ENCODE results near the gene PLEKHS1. TPM values are rescaled to one million over a fixed set of nuclear protein-coding genes. Genes with fewer than 3 reads are reported as not detected.
"Not testable (repeated sequence)": the region's sequence is repeated elsewhere in the genome, so short reads cannot be mapped to it uniquely, and the experiment has no call there.

Gene PLEKHS1
- total RNA-seq, 1 experiment from 2014 or later = not detected

- Histone ChIP-seq H3K9ac (ENCODE audit: extremely low read depth, insufficient read length, low read length) (no peak overlapping the region), H4K5ac (ENCODE audit: insufficient read length, low read depth, low read length) (no peak overlapping the region), H2BK20ac (ENCODE audit: low read depth, low read length, poor library complexity, severe bottlenecking) (no peak overlapping the region), H4K8ac (replicated peaks; ENCODE audit: insufficient read length, low read depth, low read length) (no peak overlapping the region), H2BK120ac (ENCODE audit: low read depth, low read length, poor library complexity, severe bottlenecking) (no peak overlapping the region), H4K20me1 (ENCODE audit: control insufficient read depth, insufficient read depth, insufficient read length) (no peaks in the 10 kb centered on the region), H3K4ac (ENCODE audit: low read depth, low read length) (no peak overlapping the region), H3K27me3 (ENCODE audit: insufficient read depth, low read length) (no peaks in the 10 kb centered on the region), H3K23me2 (ENCODE audit: insufficient read length, low read depth, low read length, poor library complexity, severe bottlenecking) (no peaks in the 10 kb centered on the region), H3K23ac (ENCODE audit: insufficient read length, low read depth, low read length) (no peak overlapping the region), H4K91ac (ENCODE audit: insufficient read length, low read depth, low read length) (no peak overlapping the region), H2BK5ac (ENCODE audit: insufficient read length, low read length) (no peak overlapping the region), H2AFZ (ENCODE audit: low read length) (no peak overlapping the region), H3K27ac (ENCODE audit: insufficient read length, low read depth, low read length) (no peak overlapping the region), H3K14ac (ENCODE audit: insufficient read depth, low read length) (no peak overlapping the region), H3K4me2 (ENCODE audit: insufficient read depth, insufficient read length, low read length) (no peak overlapping the region), H3K9me3 (ENCODE audit: control insufficient read depth, low read depth, low read length) (no peaks in the 10 kb centered on the region), H2AK5ac (ENCODE audit: insufficient read length, low read length) (no peak overlapping the region), H2BK15ac (ENCODE audit: low read depth, low read length) (no peak overlapping the region), H3K18ac (ENCODE audit: insufficient read length, low read depth, low read length) (no peak overlapping the region), H3K79me1 (ENCODE audit: insufficient read depth, low read depth, low read length, poor library complexity, severe bottlenecking) (no peaks in the 10 kb centered on the region), H2BK12ac (ENCODE audit: insufficient read length, low read depth, low read length) (no peak overlapping the region), H3K56ac (ENCODE audit: insufficient read length, low read depth, low read length) (no peak overlapping the region), H3T11ph (ENCODE audit: low read length) (no peak overlapping the region), H3K4me1 (ENCODE audit: insufficient read depth, low read length) (no peaks in the 10 kb centered on the region), H3K79me2 (ENCODE audit: insufficient read depth, low read length) (no peaks in the 10 kb centered on the region)
- Mint-ChIP-seq H3K4me1 (no peaks in the 10 kb centered on the region), H3K9me3 (no peaks in the 10 kb centered on the region), H3K27me3 (ENCODE audit: low read depth) (no peaks in the 10 kb centered on the region; the same call in 1 of the 2 replicates), H3K36me3 (ENCODE audit: insufficient read depth in 1 of 3, low read depth in 3 of 3) (no peaks in the 10 kb centered on the region), H3K4me3 (no peak overlapping the region), H3K27ac (no peak overlapping the region)
- TF ChIP-seq, protein P1, sequence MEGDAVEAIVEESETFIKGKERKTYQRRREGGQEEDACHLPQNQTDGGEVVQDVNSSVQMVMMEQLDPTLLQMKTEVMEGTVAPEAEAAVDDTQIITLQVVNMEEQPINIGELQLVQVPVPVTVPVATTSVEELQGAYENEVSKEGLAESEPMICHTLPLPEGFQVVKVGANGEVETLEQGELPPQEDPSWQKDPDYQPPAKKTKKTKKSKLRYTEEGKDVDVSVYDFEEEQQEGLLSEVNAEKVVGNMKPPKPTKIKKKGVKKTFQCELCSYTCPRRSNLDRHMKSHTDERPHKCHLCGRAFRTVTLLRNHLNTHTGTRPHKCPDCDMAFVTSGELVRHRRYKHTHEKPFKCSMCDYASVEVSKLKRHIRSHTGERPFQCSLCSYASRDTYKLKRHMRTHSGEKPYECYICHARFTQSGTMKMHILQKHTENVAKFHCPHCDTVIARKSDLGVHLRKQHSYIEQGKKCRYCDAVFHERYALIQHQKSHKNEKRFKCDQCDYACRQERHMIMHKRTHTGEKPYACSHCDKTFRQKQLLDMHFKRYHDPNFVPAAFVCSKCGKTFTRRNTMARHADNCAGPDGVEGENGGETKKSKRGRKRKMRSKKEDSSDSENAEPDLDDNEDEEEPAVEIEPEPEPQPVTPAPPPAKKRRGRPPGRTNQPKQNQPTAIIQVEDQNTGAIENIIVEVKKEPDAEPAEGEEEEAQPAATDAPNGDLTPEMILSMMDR (conservative IDR thresholded peaks at IDR 0.05) = no peak
- WGBS (ENCODE audit: extremely low coverage, insufficient read length, low lambda C conversion rate) = no CpG with 5 or more reads among the region's 4 CpGs
- no peak for DNase-seq
Measured at GRCh38 chr10:113770346-113770745, 18.9 kb downstream of the PLEKHS1 start.

- not testable (repeated sequence) for H3T11ph ChIP-seq (ENCODE audit: low read length); H3K27me3 ChIP-seq (ENCODE audit: insufficient read depth, low read length)
Measured at GRCh38 chr10:113771131-113771530, 19.6 kb downstream of the PLEKHS1 start.

More at GRCh38 chr10:113771131-113771530, 19.6 kb downstream of the PLEKHS1 start:
- not testable (repeated sequence) for H3K9ac ChIP-seq (ENCODE audit: extremely low read depth, insufficient read length, low read length); H4K5ac ChIP-seq (ENCODE audit: insufficient read length, low read depth, low read length); H2BK15ac ChIP-seq (ENCODE audit: low read depth, low read length); H3K27ac ChIP-seq (ENCODE audit: insufficient read length, low read depth, low read length); H3K23ac ChIP-seq (ENCODE audit: insufficient read length, low read depth, low read length); H2BK12ac ChIP-seq (ENCODE audit: insufficient read length, low read depth, low read length); H3K4me1 Mint-ChIP-seq; H3K23me2 ChIP-seq (ENCODE audit: insufficient read length, low read depth, low read length, poor library complexity, severe bottlenecking); H3K4me3 Mint-ChIP-seq; H3K56ac ChIP-seq (ENCODE audit: insufficient read length, low read depth, low read length); H3K36me3 Mint-ChIP-seq (ENCODE audit: insufficient read depth in 1 of 3, low read depth in 3 of 3); H3K14ac ChIP-seq (ENCODE audit: insufficient read depth, low read length); H2BK5ac ChIP-seq (ENCODE audit: insufficient read length, low read length); H3K4me2 ChIP-seq (ENCODE audit: insufficient read depth, insufficient read length, low read length); H4K20me1 ChIP-seq (ENCODE audit: control insufficient read depth, insufficient read depth, insufficient read length); H3K79me1 ChIP-seq (ENCODE audit: insufficient read depth, low read depth, low read length, poor library complexity, severe bottlenecking); H3K27ac Mint-ChIP-seq; H3K18ac ChIP-seq (ENCODE audit: insufficient read length, low read depth, low read length); H2AFZ ChIP-seq (ENCODE audit: low read length); H2AK5ac ChIP-seq (ENCODE audit: insufficient read length, low read length); H2BK120ac ChIP-seq (ENCODE audit: low read depth, low read length, poor library complexity, severe bottlenecking); H3K79me2 ChIP-seq (ENCODE audit: insufficient read depth, low read length); H3K9me3 ChIP-seq (ENCODE audit: control insufficient read depth, low read depth, low read length); H3K4ac ChIP-seq (ENCODE audit: low read depth, low read length); H3K9me3 Mint-ChIP-seq; H3K4me1 ChIP-seq (ENCODE audit: insufficient read depth, low read length); H2BK20ac ChIP-seq (ENCODE audit: low read depth, low read length, poor library complexity, severe bottlenecking); H3K27me3 Mint-ChIP-seq (ENCODE audit: low read depth); H4K8ac ChIP-seq (replicated peaks; ENCODE audit: insufficient read length, low read depth, low read length); H4K91ac ChIP-seq (ENCODE audit: insufficient read length, low read depth, low read length); DNase-seq
- no CpG with 5 or more reads among the region's 3 CpGs for WGBS (ENCODE audit: extremely low coverage, insufficient read length, low lambda C conversion rate)
